Posterior vena cava (tissue), 2 donors: ENCODE measurements around the gene VPS50. TPM values are rescaled to one million over a fixed set of nuclear protein-coding genes. Genes with fewer than 3 reads are reported as not detected.

Source experiments
- DNase-seq: peaks from one replicate; pipeline ENCODE4 v3.0.0-alpha.2; 2020; ENCODE audit warnings: low spot score
- intact Hi-C, 2 donors: fragments of 100-400 bp; cut with DNase I; formaldehyde crosslinking; loops; one replicate each; pipeline versions ENCODE4 v1.14.1 to v1.14.2; 2022 to 2023
- long read RNA-seq, 2 donors: library from polyadenylated mRNA; unstranded; transcript quantifications; one replicate each; pipeline ENCODE4 v2.0.0, GENCODE V29; 2020 to 2021
- total RNA-seq, 2 donors: library from RNA; stranded (reverse); fragmentation: NEBNext Ultra II Directional; extraction: Animal tissue kit (Norgen Biotek cat#: 25700); gene quantifications; one replicate each; pipeline ENCODE4 v1.2.1, GENCODE V29; 2021
- donor health status: DM: yes; HTN: yes; CAD: no.
- donor health status: DM: yes; HTN: yes; CAD: no.

VPS50 gene
- 10 to 100 TPM; 25.7 to 25.8 TPM for total RNA-seq
- long read RNA-seq, donor 1, partial matches to known transcripts: 2 of 10 reads
- long read RNA-seq, donor 1, other reads (novel, unspliced or antisense): 5 of 10 reads
- long read RNA-seq, donor 2, partial matches to known transcripts: 2 of 4 reads
- long read RNA-seq, donor 2, other reads (novel, unspliced or antisense): 1 of 4 reads

- intact Hi-C loops: no loop called here
- peak; percentile 97 for DNase-seq
Measured at GRCh38 chr7:93231799-93232672, at the start of gene VPS50. VPS50 (plus strand) TSS chr7:93232366; CDS start chr7:93232468, 102 bp downstream.

GRCh38 chr7:93185303-93186027 lies 46.7 kb upstream of the VPS50 start:
- no peak for DNase-seq
- intact Hi-C loops: no loop called here

GRCh38 chr7:93188870-93189634 lies 43.1 kb upstream of the VPS50 start:
- no peak for DNase-seq
- intact Hi-C loops: no loop called here

- intact Hi-C loops: no loop called here
- no peak for DNase-seq
Measured at GRCh38 chr7:93194386-93194785, 37.8 kb upstream of the VPS50 start.

GRCh38 chr7:93196336-93196735 lies 35.8 kb upstream of the VPS50 start:
- no peak for DNase-seq
- intact Hi-C loops: no loop called here

GRCh38 chr7:93198472-93198871 lies 33.7 kb upstream of the VPS50 start:
- intact Hi-C loops: no loop called here
- DNase-seq: no peak

- DNase-seq: no peak
- intact Hi-C loops: no loop called here
Measured at GRCh38 chr7:93202594-93203250, 29.4 kb upstream of the VPS50 start.

- no peak for DNase-seq
- intact Hi-C loops: no loop called here
Measured at GRCh38 chr7:93203496-93203895, 28.7 kb upstream of the VPS50 start.

- intact Hi-C loops: no loop called here
- no peak for DNase-seq
Measured at GRCh38 chr7:93205046-93205445, 27.1 kb upstream of the VPS50 start.

GRCh38 chr7:93211228-93211818 lies 20.8 kb upstream of the VPS50 start:
- intact Hi-C loops: no loop called here
- DNase-seq: no peak

- DNase-seq: no peak
- intact Hi-C loops: no loop called here
Measured at GRCh38 chr7:93212881-93213280, 19.3 kb upstream of the VPS50 start.

GRCh38 chr7:93218997-93219827 lies 13.0 kb upstream of the VPS50 start:
- intact Hi-C loops: no loop called here
- no peak for DNase-seq

- DNase-seq: no peak
Measured at GRCh38 chr7:93219868-93220267, 12.3 kb upstream of the VPS50 start.

GRCh38 chr7:93226310-93226709 lies 5.9 kb upstream of the VPS50 start, which contains the start of gene HEPACAM2:
HEPACAM2 (minus strand) TSS chr7:93226469.
- intact Hi-C loops: no loop called here
- DNase-seq: no peak

More at GRCh38 chr7:93219868-93220267, 12.3 kb upstream of the VPS50 start:
- intact Hi-C loops: no loop called here

- DNase-seq: no peak
- intact Hi-C loops: no loop called here
Measured at GRCh38 chr7:93228302-93228701, 3.9 kb upstream of the VPS50 start.

- intact Hi-C loops: no loop called here
Measured at GRCh38 chr7:93231259-93231658, 907 bp upstream of the VPS50 start.

GRCh38 chr7:93232673-93233018 lies 480 bp downstream of the VPS50 start:
- DNase-seq: no peak
- intact Hi-C loops: no loop called here

More at GRCh38 chr7:93231259-93231658, 907 bp upstream of the VPS50 start:
- DNase-seq: no peak

- intact Hi-C loops: no loop called here
- no peak for DNase-seq
Measured at GRCh38 chr7:93235541-93235940, 3.4 kb downstream of the VPS50 start.
